ENCODE results near the gene SEMA4D.
A peak's percentile ranks its signal among the peaks of the same experiment; 100 is the strongest.
"Not testable (repeated sequence)": the region's sequence is repeated elsewhere in the genome, so short reads cannot be mapped to it uniquely, and the experiment has no call there.

SEMA4D gene

GRCh38 chr9:89476546-89476945 lies 21.4 kb downstream of the SEMA4D start:
- DNase-seq (ENCODE audit: low read depth) = no peak

GRCh38 chr9:89475891-89476440 lies 21.9 kb downstream of the SEMA4D start:
- TF ChIP-seq CTCF (IDR thresholded peaks at IDR 0.05; ENCODE audit: control insufficient read depth, insufficient read depth, low read depth, low read length, missing control alignments) = no peak
- DNase-seq (ENCODE audit: low read depth) = no peak
- no peak overlapping the region for H3K4me3 ChIP-seq (ENCODE audit: control insufficient read depth, low read depth, low read length)

More at GRCh38 chr9:89476546-89476945, 21.4 kb downstream of the SEMA4D start:
- no peak overlapping the region for H3K4me3 ChIP-seq (ENCODE audit: control insufficient read depth, low read depth, low read length)
- no peak for TF ChIP-seq CTCF (IDR thresholded peaks at IDR 0.05; ENCODE audit: control insufficient read depth, insufficient read depth, low read depth, low read length, missing control alignments)

GRCh38 chr9:89474939-89475338 lies 23.0 kb downstream of the SEMA4D start:
- DNase-seq (ENCODE audit: low read depth) = no peak
- TF ChIP-seq CTCF (IDR thresholded peaks at IDR 0.05; ENCODE audit: control insufficient read depth, insufficient read depth, low read depth, low read length, missing control alignments) = no peak
- H3K4me3 ChIP-seq (ENCODE audit: control insufficient read depth, low read depth, low read length) = no peak overlapping the region

GRCh38 chr9:89473762-89474469 lies 24.0 kb downstream of the SEMA4D start:
- TF ChIP-seq CTCF (IDR thresholded peaks at IDR 0.05; ENCODE audit: control insufficient read depth, insufficient read depth, low read depth, low read length, missing control alignments) = no peak
- H3K4me3 ChIP-seq (ENCODE audit: control insufficient read depth, low read depth, low read length) = no peak overlapping the region
- peak; percentile 24 for DNase-seq (ENCODE audit: low read depth)

GRCh38 chr9:89471796-89472320 lies 26.1 kb downstream of the SEMA4D start:
- H3K4me3 ChIP-seq (ENCODE audit: control insufficient read depth, low read depth, low read length); DNase-seq (ENCODE audit: low read depth): not testable (repeated sequence)

GRCh38 chr9:89471390-89471789 lies 26.5 kb downstream of the SEMA4D start:
- DNase-seq (ENCODE audit: low read depth) = no peak
- H3K4me3 ChIP-seq (ENCODE audit: control insufficient read depth, low read depth, low read length) = no peak overlapping the region
- TF ChIP-seq CTCF (IDR thresholded peaks at IDR 0.05; ENCODE audit: control insufficient read depth, insufficient read depth, low read depth, low read length, missing control alignments) = no peak

GRCh38 chr9:89470224-89470839 lies 27.6 kb downstream of the SEMA4D start:
- DNase-seq (ENCODE audit: low read depth) = no peak
- no peak overlapping the region for H3K4me3 ChIP-seq (ENCODE audit: control insufficient read depth, low read depth, low read length)
- no peak for TF ChIP-seq CTCF (IDR thresholded peaks at IDR 0.05; ENCODE audit: control insufficient read depth, insufficient read depth, low read depth, low read length, missing control alignments)

Measured in AG09309 (cell line).